Measurements from ENCODE around the gene SCN11A. TPM values are rescaled to one million over a fixed set of nuclear protein-coding genes. Genes with fewer than 3 reads are reported as not detected.
A peak's percentile ranks its signal among the peaks of the same experiment; 100 is the strongest.

Gene SCN11A
- total and polyA plus RNA-seq, 9 of the 15 experiments (the other 6 are each of a cell fraction or from before 2014, with no cell fraction given) = 0.01 to 0.05 (median 0.04) TPM; not detected in 6

DNA sequence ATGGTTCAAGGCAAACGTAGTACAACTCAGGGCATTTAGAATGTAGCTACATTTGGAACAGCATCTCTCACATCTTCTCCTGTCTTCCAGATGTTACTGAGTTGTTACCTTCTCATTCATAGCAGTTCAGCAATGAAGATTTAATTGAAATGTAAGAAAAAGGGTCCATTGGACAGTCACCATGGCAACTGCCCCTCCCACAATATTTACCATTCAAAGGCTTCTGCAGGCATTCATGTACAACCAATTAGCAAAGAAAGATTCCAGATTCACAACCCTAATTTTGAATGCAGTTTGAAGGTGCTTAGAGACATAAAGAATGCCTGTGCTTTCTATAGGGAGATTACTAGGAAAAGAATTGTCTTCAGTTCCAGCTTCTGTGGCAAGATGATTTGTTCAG lies 22.2 kb downstream of the SCN11A start:
- no TSS peak for BruUV-seq (replicated peaks)
- Histone ChIP-seq H3K4me2 (ENCODE audit: insufficient read depth, low read length) (no peak overlapping the region), H2AFZ (ENCODE audit: low read depth, low read length) (no peak overlapping the region), H3K79me2 (ENCODE audit: control insufficient read depth, insufficient read depth, low read length) (no peaks in the 10 kb centered on the region), H3K9me1 (ENCODE audit: control insufficient read depth, insufficient read depth, low read length) (no peaks in the 10 kb centered on the region), H3K9me3 (replicated peaks; ENCODE audit: control insufficient read depth, insufficient read depth, low read depth, low read length) (no peaks in the 10 kb centered on the region), H3K9ac (ENCODE audit: insufficient read depth in 1 of 2, low read depth in 2 of 2, low read length in 2 of 2) (no peak overlapping the region), H3K27ac (ENCODE audit: extremely low read depth, low read depth, low read length) (no peak overlapping the region), H3K4me1 (replicated peaks in 1 of 2; ENCODE audit: control insufficient read depth in 2 of 2, insufficient read depth in 2 of 2, low read length in 2 of 2) (peaks cover 0 to 17% of the 10 kb centered on the region in 2 experiments; a peak in 3 of 5 replicates), H3K27me3 (ENCODE audit: control insufficient read depth in 2 of 2, insufficient read depth in 2 of 2, low read length in 2 of 2) (no peaks in the 10 kb centered on the region), H4K20me1 (replicated peaks; ENCODE audit: control insufficient read depth, insufficient read depth, low read length) (no peaks in the 10 kb centered on the region), H3K4me3 (no peak overlapping the region), H3K36me3 (ENCODE audit: control insufficient read depth, insufficient read depth, low read length) (no peaks in the 10 kb centered on the region)
- intact Hi-C loops (cut with micrococcal nuclease) = no loop called here
- peak; percentile 74 for TF ChIP-seq RFX1 (IDR thresholded peaks at IDR 0.05)
- no peak for TF ChIP-seq PTTG1 (tag; IDR thresholded peaks at IDR 0.05; ENCODE audit: low read depth)
- CTCF ChIA-PET (ENCODE audit: low intra/inter-chr PET ratio) = interaction anchor here (1.7 to 4.4 kb wide), 2 partner anchors 29 to 508 kb away, joined by 8 to 61 read pairs; no protein-coding TSS in a partner anchor
- WGBS (ENCODE audit: insufficient coverage, low coverage, missing lambda C conversion rate) = 56% methylated on average over 1 of the region's 1 CpG
- no peak for FAIRE-seq
- ATAC-seq = no peak
- no peak for DNase-seq (ENCODE audit: extremely low read depth in 1 of 4, low spot score in 3 of 4)
- in situ Hi-C loops (cut with MboI) = no loop called here
- POLR2A ChIA-PET = no interaction called here

DNA sequence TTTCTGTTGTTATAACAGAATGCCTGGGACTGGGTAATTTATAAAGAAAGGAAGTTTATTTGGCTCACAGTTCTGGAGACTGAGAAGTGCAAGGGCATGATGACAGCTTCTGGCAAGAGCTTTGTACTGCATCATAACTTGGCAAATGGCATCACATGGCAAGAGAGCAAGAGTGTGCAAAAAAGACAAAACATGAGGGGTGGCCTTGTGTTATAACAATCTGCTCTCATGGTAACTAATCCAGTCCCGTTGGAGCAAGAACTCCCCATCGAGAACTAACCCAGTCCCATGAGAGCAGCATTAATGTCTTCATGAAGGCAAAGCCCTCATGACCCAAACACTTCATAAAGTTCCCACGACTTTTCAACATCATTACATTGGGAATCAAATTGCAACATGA lies 23.2 kb downstream of the SCN11A start:
- H3K27me3 ChIP-seq (ENCODE audit: control insufficient read depth in 2 of 2, insufficient read depth in 2 of 2, low read length in 2 of 2) = no peaks in the 10 kb centered on the region
- no peaks in the 10 kb centered on the region for H3K36me3 ChIP-seq (ENCODE audit: control insufficient read depth, insufficient read depth, low read length)
- peaks cover 0 to 25% of the 10 kb centered on the region in 2 experiments; a peak in 3 of 5 replicates for H3K4me1 ChIP-seq (replicated peaks in 1 of 2; ENCODE audit: control insufficient read depth in 2 of 2, insufficient read depth in 2 of 2, low read length in 2 of 2)
- no peak overlapping the region for H2AFZ ChIP-seq (ENCODE audit: low read depth, low read length)
- H3K79me2 ChIP-seq (ENCODE audit: control insufficient read depth, insufficient read depth, low read length) = no peaks in the 10 kb centered on the region
- CTCF ChIA-PET (ENCODE audit: low intra/inter-chr PET ratio) = interaction anchor here (4.4 kb wide), 1 partner anchor 28 kb away, joined by 61 read pairs; no protein-coding TSS in a partner anchor
- in situ Hi-C loops (cut with MboI) (no loop called here), intact Hi-C loops (cut with micrococcal nuclease) (no loop called here)
- no peak overlapping the region for H3K27ac ChIP-seq (ENCODE audit: extremely low read depth, low read depth, low read length)
- no TSS peak for BruUV-seq (replicated peaks)
- no peak for FAIRE-seq
- no peaks in the 10 kb centered on the region for H3K9me1 ChIP-seq (ENCODE audit: control insufficient read depth, insufficient read depth, low read length)
- H4K20me1 ChIP-seq (replicated peaks; ENCODE audit: control insufficient read depth, insufficient read depth, low read length) = no peaks in the 10 kb centered on the region
- 18% methylated on average over 3 of the region's 3 CpGs for WGBS (ENCODE audit: insufficient coverage, low coverage, missing lambda C conversion rate)
- DNase-seq (ENCODE audit: extremely low read depth in 1 of 4, low spot score in 3 of 4) = no peak
- TF ChIP-seq ZNF609 (CRISPR knock-in tag; IDR thresholded peaks at IDR 0.05; ENCODE audit: borderline replicate concordance) = no peak
- no peak for TF ChIP-seq NFIX (CRISPR knock-in tag; IDR thresholded peaks at IDR 0.05; ENCODE audit: low read depth)
- POLR2A ChIA-PET = no interaction called here
- no peak overlapping the region for H3K4me2 ChIP-seq (ENCODE audit: insufficient read depth, low read length)
- no peak overlapping the region for H3K9ac ChIP-seq (ENCODE audit: insufficient read depth in 1 of 2, low read depth in 2 of 2, low read length in 2 of 2)
- ATAC-seq = no peak
- no peaks in the 10 kb centered on the region for H3K9me3 ChIP-seq (replicated peaks; ENCODE audit: control insufficient read depth, insufficient read depth, low read depth, low read length)
- no peak overlapping the region for H3K4me3 ChIP-seq
